Astrocyte of the cerebellum (primary cell): Measurements from ENCODE around the gene ATP5PD.

ENCODE experiments used
- DNase-seq: peaks from one replicate; pipeline ENCODE4 v3.0.0-alpha.2; 2011; ENCODE audit warnings: low read depth
- H3K4me3 ChIP-seq: 2 replicates; pipeline ENCODE4 v1.5.1; 2011; ENCODE audit warnings: mild to moderate bottlenecking, low read depth, low read length, moderate library complexity
- CTCF ChIP-seq: IDR thresholded peaks from 2 replicates; pipeline ENCODE4 v1.5.1; 2012; ENCODE audit warnings: low read length, low read depth, moderate library complexity, mild to moderate bottlenecking; ENCODE audit errors: missing control alignments
- in situ Hi-C: cut with HindIII; loops from 2 replicates; pipeline ENCODE4 v1.10.0; 2017; ENCODE audit warnings: low sequenced_read_pairs

Gene ATP5PD

DNA sequence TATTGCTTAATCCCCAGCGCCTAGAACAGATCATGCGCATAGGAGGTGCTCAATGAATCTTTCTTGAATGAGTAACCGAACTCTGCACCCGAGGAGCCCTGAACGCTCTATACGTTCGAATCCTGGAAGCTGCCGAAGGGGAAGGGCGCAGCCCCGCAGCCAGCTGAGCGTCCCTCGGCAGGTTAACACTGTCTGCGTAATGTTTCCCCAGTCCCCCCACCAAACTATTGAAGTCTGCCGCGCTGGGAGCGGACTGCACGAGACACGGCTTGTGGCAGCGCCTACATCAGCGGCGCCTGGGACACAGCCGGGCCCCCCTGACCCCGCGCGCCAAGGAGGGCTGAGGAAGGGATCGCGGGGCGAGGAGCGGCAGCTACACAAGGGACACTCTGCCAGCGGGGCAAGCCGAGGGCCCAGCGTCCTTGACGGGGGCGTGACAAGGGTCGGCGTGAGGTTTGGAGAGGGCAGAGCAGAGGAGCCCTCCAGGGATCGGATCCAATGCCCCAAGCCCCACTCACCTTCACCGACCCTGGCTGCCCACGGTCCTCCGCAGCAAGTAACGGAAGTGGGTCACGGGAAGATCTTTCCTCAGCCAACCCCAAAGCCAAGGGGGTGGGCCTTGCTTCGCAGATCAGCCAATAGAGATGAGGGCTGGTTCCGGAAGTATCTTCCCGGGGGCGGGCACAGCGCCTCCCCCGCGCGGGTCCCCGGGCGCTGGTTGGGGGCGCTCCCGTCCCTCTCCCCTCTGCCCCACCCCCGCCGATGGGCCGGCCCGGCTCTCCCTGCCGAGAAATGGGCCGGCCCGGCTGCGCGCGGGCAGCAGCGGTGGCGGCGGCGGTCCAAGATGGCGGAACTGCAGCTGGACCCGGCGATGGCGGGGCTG is at the start of gene ATP5PD, which contains the start of gene KCTD2:
ATP5PD (minus strand) TSS at position 563 of the 883 bp plus-strand sequence. CDS start 4,319 bp downstream, outside the sequence.
KCTD2 (plus strand) TSS at position 819 of the 883 bp plus-strand sequence; CDS start at position 845, 26 bp downstream.
- peak; percentile 91 for DNase-seq
- TF ChIP-seq CTCF, result no peak
- in situ Hi-C loops, result no loop called here
- H3K4me3 ChIP-seq, result peak within 1 kb of the TSS; percentile 92

DNA sequence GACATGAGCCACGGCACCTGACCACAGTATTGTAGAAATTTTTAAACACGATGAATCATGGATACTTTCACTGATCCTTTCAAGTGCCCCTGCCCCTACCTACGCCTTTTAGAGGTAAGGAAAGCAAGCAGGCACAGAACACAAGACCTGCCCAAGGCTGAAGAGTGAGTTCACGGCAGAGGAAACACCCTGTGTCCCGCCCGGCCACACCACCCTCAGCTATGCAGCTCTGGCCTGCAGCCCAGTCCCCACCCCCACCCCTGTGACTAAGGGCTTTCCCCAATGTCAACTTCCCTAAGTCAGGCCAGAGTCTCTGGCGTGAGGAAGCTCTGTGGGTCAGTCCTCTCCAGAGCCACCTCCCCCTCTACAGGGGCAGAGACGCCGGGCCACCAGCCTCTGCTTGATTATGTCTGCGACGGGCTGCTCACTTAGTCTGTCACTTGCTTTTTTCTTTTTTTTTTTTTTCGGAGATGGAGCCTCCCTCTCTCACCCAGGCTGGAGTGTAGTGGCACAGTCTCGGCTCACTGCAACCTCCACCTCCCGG is 49.4 kb upstream of the ATP5PD start:
- no peak for TF ChIP-seq CTCF
- no peak for DNase-seq
- H3K4me3 ChIP-seq, result no peak overlapping the region
- in situ Hi-C loops, result no loop called here

DNA sequence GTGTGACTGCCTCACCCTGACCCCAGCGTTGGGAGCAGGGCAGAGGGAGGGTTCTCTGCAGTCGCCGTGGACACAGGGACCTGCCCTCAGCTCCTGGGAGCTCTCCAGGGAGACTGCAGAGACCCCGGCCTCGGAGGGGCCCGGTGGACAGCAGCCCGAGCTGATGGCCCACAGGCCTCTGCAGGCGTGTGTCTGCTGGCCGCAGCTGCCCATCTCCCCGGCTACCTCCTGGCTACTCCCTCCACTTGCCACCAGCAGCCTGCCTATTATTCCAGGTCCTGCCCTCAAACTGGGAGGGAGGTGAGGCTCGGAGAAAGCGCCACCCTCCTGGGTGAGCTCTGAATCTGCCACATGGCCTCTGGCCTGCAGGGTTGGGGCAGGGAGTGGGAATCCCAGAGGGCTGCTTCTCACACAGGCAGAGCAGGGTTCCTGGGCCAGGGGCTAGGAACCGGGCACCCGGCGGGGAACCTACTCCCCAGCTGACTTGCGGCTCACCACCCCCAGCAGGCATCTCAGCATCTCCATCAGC is 48.2 kb upstream of the ATP5PD start:
- in situ Hi-C loops, result no loop called here
- DNase-seq, result no peak
- H3K4me3 ChIP-seq, result no peak overlapping the region
- no peak for TF ChIP-seq CTCF

- DNase-seq, result no peak
- in situ Hi-C loops, result no loop called here
- no peak for TF ChIP-seq CTCF
- no peak overlapping the region for H3K4me3 ChIP-seq
Observed at GRCh38 chr17:75093548-75094158, 46.9 kb upstream of the ATP5PD start.

- no peak for TF ChIP-seq CTCF
- DNase-seq, result no peak
- in situ Hi-C loops, result no loop called here
- no peak overlapping the region for H3K4me3 ChIP-seq
Observed at GRCh38 chr17:75091855-75092327, 45.1 kb upstream of the ATP5PD start.
